HEK293 (cell line): Measurements from ENCODE around the gene MTA1.

Source experiments
- BCL6B ChIP-seq: fragments of 450-650 bp; formaldehyde crosslinking; IDR thresholded peaks from 2 replicates; pipeline ENCODE4 v1.5.1; 2017; ENCODE audit warnings: missing biosample characterization, missing genetic modification characterization
- EGR2 ChIP-seq: fragments of 450-650 bp; formaldehyde crosslinking; IDR thresholded peaks from 2 replicates; pipeline ENCODE4 v1.5.1; 2016; ENCODE audit warnings: low read depth, missing biosample characterization, missing genetic modification characterization
- FEZF1 ChIP-seq: fragments of 450-650 bp; formaldehyde crosslinking; IDR thresholded peaks from 2 replicates; pipeline ENCODE4 v1.5.1; 2016; ENCODE audit warnings: missing biosample characterization, missing genetic modification characterization
- GLI2 ChIP-seq: fragments of 450-650 bp; formaldehyde crosslinking; IDR thresholded peaks from 2 replicates; pipeline ENCODE4; 2017; ENCODE audit warnings: missing biosample characterization, missing genetic modification characterization, low read depth, borderline replicate concordance
- GLI4 ChIP-seq: fragments of 450-650 bp; formaldehyde crosslinking; IDR thresholded peaks from 2 replicates; pipeline ENCODE4 v1.5.1; 2016; ENCODE audit warnings: missing biosample characterization, missing genetic modification characterization
- GLIS1 ChIP-seq: fragments of 450-650 bp; formaldehyde crosslinking; IDR thresholded peaks from 2 replicates; pipeline ENCODE4 v1.5.1; 2016; ENCODE audit warnings: missing biosample characterization, missing genetic modification characterization
- KLF1 ChIP-seq: fragments of 450-650 bp; formaldehyde crosslinking; IDR thresholded peaks from 2 replicates; pipeline ENCODE4 v1.5.1; 2016; ENCODE audit warnings: missing biosample characterization, missing genetic modification characterization
- KLF17 ChIP-seq: fragments of 450-650 bp; formaldehyde crosslinking; IDR thresholded peaks from 2 replicates; pipeline ENCODE4 v1.5.1; 2016; ENCODE audit warnings: missing biosample characterization, missing genetic modification characterization
- KLF9 ChIP-seq: fragments of 450-650 bp; formaldehyde crosslinking; IDR thresholded peaks from 2 replicates; pipeline ENCODE4 v1.5.1; 2016; ENCODE audit warnings: missing biosample characterization, missing genetic modification characterization, low read depth
- PATZ1 ChIP-seq: fragments of 450-650 bp; formaldehyde crosslinking; IDR thresholded peaks from 2 replicates; pipeline ENCODE4 v1.5.1; 2016; ENCODE audit warnings: missing biosample characterization, missing genetic modification characterization
- REST ChIP-seq: fragments of 450-650 bp; formaldehyde crosslinking; IDR thresholded peaks from 2 replicates; pipeline ENCODE4 v1.5.1; 2016; ENCODE audit warnings: missing biosample characterization, missing genetic modification characterization
- SP2 ChIP-seq: fragments of 450-650 bp; formaldehyde crosslinking; IDR thresholded peaks from 2 replicates; pipeline ENCODE4 v1.5.1; 2016; ENCODE audit warnings: missing biosample characterization, missing genetic modification characterization
- SP7 ChIP-seq: fragments of 450-650 bp; formaldehyde crosslinking; IDR thresholded peaks from 2 replicates; pipeline ENCODE4 v1.5.1; 2016; ENCODE audit warnings: missing biosample characterization, missing genetic modification characterization
- TSHZ1 ChIP-seq: fragments of 450-650 bp; formaldehyde crosslinking; IDR thresholded peaks from 2 replicates; pipeline ENCODE4 v1.5.1; 2016; ENCODE audit warnings: missing biosample characterization, missing genetic modification characterization, borderline replicate concordance
- ZBTB21 ChIP-seq: fragments of 450-650 bp; formaldehyde crosslinking; IDR thresholded peaks from 2 replicates; pipeline ENCODE4 v1.5.1; 2017; ENCODE audit warnings: missing biosample characterization, missing genetic modification characterization
- ZBTB8A ChIP-seq: fragments of 450-650 bp; formaldehyde crosslinking; IDR thresholded peaks from 2 replicates; pipeline ENCODE4 v1.5.1; 2016; ENCODE audit warnings: missing biosample characterization, missing genetic modification characterization
- ZFHX2 ChIP-seq: fragments of 450-650 bp; formaldehyde crosslinking; conservative IDR thresholded peaks from 2 replicates; pipeline ENCODE4 v1.5.1; 2016; ENCODE audit warnings: missing biosample characterization, missing genetic modification characterization
- ZIC2 ChIP-seq: fragments of 450-650 bp; formaldehyde crosslinking; IDR thresholded peaks from 2 replicates; pipeline ENCODE4 v1.5.1; 2016; ENCODE audit warnings: missing biosample characterization, missing genetic modification characterization
- ZNF239 ChIP-seq: fragments of 450-650 bp; formaldehyde crosslinking; IDR thresholded peaks from 2 replicates; pipeline ENCODE4 v1.5.1; 2016; ENCODE audit warnings: missing biosample characterization, missing genetic modification characterization
- ZNF449 ChIP-seq: fragments of 450-650 bp; formaldehyde crosslinking; IDR thresholded peaks from 2 replicates; pipeline ENCODE4 v1.5.1; 2017; ENCODE audit warnings: missing biosample characterization, mild to moderate bottlenecking, missing genetic modification characterization, moderate library complexity
- ZNF561 ChIP-seq: fragments of 450-650 bp; IDR thresholded peaks from 2 replicates; pipeline ENCODE4 v1.5.1; 2018; ENCODE audit warnings: missing biosample characterization, missing genetic modification characterization, borderline replicate concordance
- ZNF571 ChIP-seq: fragments of 450-650 bp; formaldehyde crosslinking; IDR thresholded peaks from 2 replicates; pipeline ENCODE4 v1.5.0; 2017; ENCODE audit warnings: missing biosample characterization, missing genetic modification characterization
- ZNF645 ChIP-seq: fragments of 450-650 bp; formaldehyde crosslinking; IDR thresholded peaks from 2 replicates; pipeline ENCODE4; 2016; ENCODE audit warnings: missing biosample characterization, missing genetic modification characterization
- ZNF777 ChIP-seq: fragments of 450-650 bp; formaldehyde crosslinking; IDR thresholded peaks from 2 replicates; pipeline ENCODE4 v1.5.1; 2017; ENCODE audit warnings: missing biosample characterization, missing genetic modification characterization, borderline replicate concordance
- ZNF837 ChIP-seq: fragments of 450-650 bp; formaldehyde crosslinking; IDR thresholded peaks from 2 replicates; pipeline ENCODE4 v1.5.1; 2016; ENCODE audit warnings: missing biosample characterization, missing genetic modification characterization

Gene MTA1

GRCh38 chr14:105465209-105466031 is 45.8 kb downstream of the MTA1 start (continued):
- TF ChIP-seq ZNF239 (tag by site-specific recombination) = no peak
- TF ChIP-seq ZNF777 = no peak
- TF ChIP-seq TSHZ1 = no peak
- no peak for TF ChIP-seq ZNF645 (tag by site-specific recombination)
- TF ChIP-seq KLF17 (tag by site-specific recombination) = 0 out of 2 replicates have a peak, but pooled peaks have one; percentile 22
- peak; percentile 77 for TF ChIP-seq KLF9 (tag by site-specific recombination)
- no peak for TF ChIP-seq GLI4 (tag by site-specific recombination)
- TF ChIP-seq ZBTB8A (tag by site-specific recombination) = peak; percentile 35; the same call in 1 of the 2 replicates
- TF ChIP-seq BCL6B = no peak
- TF ChIP-seq REST = no peak
- TF ChIP-seq KLF1 = peak; percentile 75
- no peak for TF ChIP-seq ZNF449
- peak; percentile 17; the same call in 1 of the 2 replicates for TF ChIP-seq SP2 (tag by site-specific recombination)
- TF ChIP-seq ZNF837 (tag by site-specific recombination) = no peak
- TF ChIP-seq SP7 = 0 out of 2 replicates have a peak, but pooled peaks have one; percentile 12
- TF ChIP-seq ZNF561 = no peak
- TF ChIP-seq GLIS1 (tag by site-specific recombination) = peak; percentile 86
- no peak for TF ChIP-seq ZBTB21 (tag by site-specific recombination)
- TF ChIP-seq EGR2 (tag by site-specific recombination) = peak; percentile 63; the same call in 1 of the 2 replicates
- TF ChIP-seq ZIC2 (tag by site-specific recombination) = peak; percentile 99
- no peak for TF ChIP-seq FEZF1 (tag by site-specific recombination)
- no peak for TF ChIP-seq ZNF571 (tag by site-specific recombination)
- no peak for TF ChIP-seq GLI2 (tag by site-specific recombination)
- TF ChIP-seq ZFHX2 (tag by site-specific recombination) = peak; percentile 67
- peak; percentile 75 for TF ChIP-seq PATZ1
